Spinal cord (tissue), 10 donors: Measurements from ENCODE around the gene COX10. TPM values are rescaled to one million over a fixed set of nuclear protein-coding genes. Genes with fewer than 3 reads are reported as not detected.

Experiments used
- DNase-seq, 6 donors: peaks; one replicate each; pipeline versions ENCODE4 v3.0.0 to v3.0.0-alpha.2; 2013 to 2015; ENCODE audit warnings: low spot score in 6 of 6, low read depth in 4 of 6
- H3K27ac ChIP-seq: one replicate; pipeline ENCODE4 v1.5.1; 2013; ENCODE audit warnings: low read depth, low read length, control low read depth
- H3K27me3 ChIP-seq: one replicate; pipeline ENCODE4 v1.6.1; 2013; ENCODE audit warnings: low read length; ENCODE audit not compliant: control insufficient read depth, insufficient read depth
- H3K36me3 ChIP-seq: one replicate; pipeline ENCODE4 v1.6.1; 2013; ENCODE audit warnings: low read length; ENCODE audit not compliant: control insufficient read depth, insufficient read depth
- H3K4me1 ChIP-seq: one replicate; pipeline ENCODE4 v1.6.1; 2013; ENCODE audit warnings: low read length; ENCODE audit not compliant: control insufficient read depth, insufficient read depth
- H3K4me3 ChIP-seq: one replicate; pipeline ENCODE4 v1.5.1; 2013; ENCODE audit warnings: low read depth, low read length, control low read depth
- H3K9me3 ChIP-seq: one replicate; pipeline ENCODE4 v1.6.1; 2013; ENCODE audit warnings: low read length; ENCODE audit not compliant: control insufficient read depth, insufficient read depth
- WGBS: methylation state at CpG from one replicate; pipeline ENCODE4 v1.1.5; 2013; ENCODE audit warnings: missing lambda C conversion rate; ENCODE audit not compliant: insufficient coverage; 5-methylcytosine and 5-hydroxymethylcytosine counted together
- polyA plus RNA-seq, 2 donors: library from polyadenylated mRNA; unstranded; fragments of 120-200 nt; gene quantifications; one replicate each; pipeline ENCODE4 v1.2.1, GENCODE V29; 2013; ENCODE audit not compliant: insufficient read length in 2 of 2
- small RNA-seq: library from RNA; depleted of rRNA; stranded (forward); fragments of <200 nt; gene quantifications from one replicate; pipeline ENCODE3, GENCODE V24; 2014; ENCODE audit warnings: low replicate concordance
- total RNA-seq, 2 donors: library from RNA; depleted of rRNA in 1 of 2; stranded (reverse); fragments of 120-200 nt in 1 of 2; fragments of >200 nt in 1 of 2; gene quantifications; one replicate each; pipeline versions ENCODE4 v1.2.3 to v1.2.4, GENCODE V29; 2013 to 2014
- donor health status: healthy.

COX10 gene
- total and polyA plus RNA-seq, 4 donors = 14.6 to 18.1 (median 15.2) TPM

- Histone ChIP-seq H3K27ac (no peak overlapping the region), H3K27me3 (no peaks in the 10 kb centered on the region), H3K36me3 (no peaks in the 10 kb centered on the region), H3K4me3 (no peak overlapping the region), H3K4me1 (no peaks in the 10 kb centered on the region), H3K9me3 (no peaks in the 10 kb centered on the region)
- WGBS = no CpG with 5 or more reads among the region's 3 CpGs
- DNase-seq = no peak
Measured at GRCh38 chr17:14245629-14246028, 176.3 kb downstream of the COX10 start.

Small RNA genes lying within 50 kb of the gene (small RNA-seq; reads per million reads assigned to genes)
- gene RF00090 = not detected

Other genes starting within 250 kb of the COX10 start
- not detected for gene CDRT15, start 167.4 kb downstream of the COX10 start, total RNA-seq
- gene CDRT15, start 167.4 kb downstream of the COX10 start, polyA plus RNA-seq = under 1 TPM in 1 of 2 donors, not detected in 1; 0.95 TPM
- gene HS3ST3B1, start 231.6 kb downstream of the COX10 start, total RNA-seq = 1 to 10 TPM; 3.9 to 9.0 TPM
- gene HS3ST3B1, start 231.6 kb downstream of the COX10 start, polyA plus RNA-seq = 1 to 10 TPM; 7.1 to 7.8 TPM